CD4-positive, alpha-beta T cell treated with Interferon gamma for 1 hour (primary cell): ENCODE results near the gene SLFN11.
"Not testable (repeated sequence)": the region's sequence is repeated elsewhere in the genome, so short reads cannot be mapped to it uniquely, and the experiment has no call there.

Source experiments
- DNase-seq: peaks from one replicate; pipeline ENCODE4 v3.0.0-alpha.2; 2020

The SLFN11 gene

DNA sequence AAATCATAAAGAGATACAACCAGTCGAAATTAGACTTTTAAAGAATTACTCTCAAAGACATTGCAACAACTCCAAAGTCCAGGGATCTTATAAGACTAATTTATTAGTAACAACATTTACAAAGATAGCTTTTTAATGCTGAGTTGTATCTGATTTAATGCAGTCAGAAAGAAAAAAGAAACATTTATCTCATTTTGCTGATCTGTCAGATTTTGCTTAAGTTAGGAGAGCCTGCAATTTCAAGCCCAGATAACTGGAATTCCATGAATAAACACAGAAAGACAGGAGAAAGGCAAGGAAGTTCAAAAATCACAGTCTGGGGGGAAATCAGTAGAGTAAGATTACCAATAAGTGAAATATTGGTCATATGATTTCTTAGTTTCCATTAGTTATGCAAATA lies 22.9 kb downstream of the SLFN11 start:
- no peak for DNase-seq

DNA sequence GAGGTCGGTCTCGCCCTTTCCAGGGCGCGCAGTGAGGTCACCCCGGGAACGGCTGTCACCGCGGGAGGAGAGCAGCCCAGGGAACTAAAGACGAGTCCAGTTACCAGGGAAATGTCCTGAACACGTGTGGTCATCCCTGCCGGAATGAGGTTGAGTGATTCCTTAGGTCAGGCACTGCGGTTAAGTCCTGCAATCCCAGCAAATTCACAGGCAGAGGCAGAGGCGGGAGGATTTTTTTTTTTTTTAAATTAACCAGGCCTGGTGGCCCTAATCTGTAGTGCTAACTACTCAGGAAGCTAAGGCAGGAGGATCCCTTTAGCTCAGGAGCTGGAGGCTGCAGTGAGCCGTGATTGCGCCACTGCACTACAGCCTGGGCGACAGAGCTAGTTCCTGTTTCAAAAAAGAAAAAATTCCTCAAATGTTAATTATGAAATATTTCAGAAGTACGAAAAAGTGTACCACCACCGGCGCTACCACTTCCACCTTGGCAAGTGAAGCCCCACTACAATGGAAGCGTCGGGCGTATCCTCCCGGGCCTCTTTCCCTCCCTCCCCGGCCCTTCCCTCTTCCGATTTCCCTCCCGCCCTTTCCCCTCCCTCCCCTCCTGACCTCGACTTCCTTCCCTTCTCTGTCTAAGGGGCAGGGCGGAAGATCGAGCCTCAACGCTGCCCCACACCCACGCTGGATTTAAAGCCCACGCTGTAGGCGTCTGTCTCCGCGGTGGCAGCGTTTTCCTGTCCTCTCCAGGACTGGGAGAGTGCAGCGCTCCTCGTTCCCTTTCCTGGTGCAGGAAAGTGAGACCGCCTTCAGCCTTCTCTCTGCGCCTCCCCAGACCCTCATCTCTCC lies 27.3 kb downstream of the SLFN11 start:
- DNase-seq = peak; percentile 58

DNA sequence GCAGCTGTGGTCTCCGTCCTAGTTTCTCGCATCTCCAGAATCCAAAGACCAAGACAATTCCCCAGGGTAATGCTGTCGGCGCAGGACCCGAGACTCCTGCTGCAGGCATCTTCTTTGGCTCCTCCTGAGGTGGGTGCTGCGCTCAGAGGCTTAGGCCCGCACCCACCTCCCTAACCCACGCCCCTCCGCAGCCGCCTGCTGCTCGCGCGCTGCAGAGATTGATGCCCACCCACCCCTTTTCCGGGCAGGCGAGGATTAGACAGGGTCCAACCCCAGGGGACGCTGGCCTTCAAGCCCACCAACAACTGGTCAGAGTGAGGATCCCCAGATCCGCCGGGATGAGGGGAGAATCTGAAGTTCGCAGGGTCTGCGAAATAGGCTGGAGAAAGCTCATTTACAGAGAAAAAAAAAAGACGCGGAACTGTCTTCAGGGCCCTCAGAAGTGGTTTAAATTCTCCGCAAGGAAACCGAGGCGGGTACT lies 27.9 kb downstream of the SLFN11 start:
- DNase-seq = no peak

DNA sequence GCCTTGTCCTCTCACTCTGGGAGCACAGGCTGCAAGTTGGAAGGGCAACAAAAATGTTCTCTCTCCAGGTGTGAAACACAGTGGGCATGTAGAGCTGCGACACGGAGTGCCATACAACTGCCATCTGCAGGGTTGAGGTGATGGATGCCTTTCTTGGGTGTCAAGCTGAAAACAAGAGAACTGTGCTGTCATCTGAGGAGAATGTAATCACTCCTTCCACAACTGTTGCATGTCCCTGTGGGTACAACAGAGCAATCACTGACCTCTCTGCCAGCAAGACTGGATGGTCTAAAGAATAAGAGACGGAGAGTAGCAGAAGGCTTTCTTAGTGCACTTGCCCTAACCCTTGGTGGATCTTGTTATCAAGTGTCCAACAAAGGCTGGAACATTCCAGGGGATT lies 29.2 kb downstream of the SLFN11 start:
- DNase-seq = no peak

DNA sequence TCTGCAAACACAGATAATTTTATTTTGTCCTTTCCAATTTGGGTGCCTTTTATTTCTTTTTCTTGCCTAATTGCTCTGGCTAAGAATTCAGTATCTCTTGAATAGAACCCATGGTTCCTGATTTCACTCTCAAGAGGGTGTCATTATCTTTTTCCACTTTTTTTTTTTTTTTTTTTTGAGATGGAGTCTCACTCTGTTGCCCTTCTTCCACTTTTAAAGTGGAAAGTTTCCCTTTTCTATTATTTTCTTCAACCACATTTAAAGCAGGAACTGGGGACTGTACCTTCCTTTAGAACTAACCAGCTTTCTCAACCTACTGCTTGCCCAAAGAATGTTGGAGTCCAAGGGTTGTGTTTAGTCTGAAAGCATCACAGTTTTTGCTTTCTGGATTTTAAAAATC lies 31.1 kb downstream of the SLFN11 start:
- DNase-seq = no peak

DNA sequence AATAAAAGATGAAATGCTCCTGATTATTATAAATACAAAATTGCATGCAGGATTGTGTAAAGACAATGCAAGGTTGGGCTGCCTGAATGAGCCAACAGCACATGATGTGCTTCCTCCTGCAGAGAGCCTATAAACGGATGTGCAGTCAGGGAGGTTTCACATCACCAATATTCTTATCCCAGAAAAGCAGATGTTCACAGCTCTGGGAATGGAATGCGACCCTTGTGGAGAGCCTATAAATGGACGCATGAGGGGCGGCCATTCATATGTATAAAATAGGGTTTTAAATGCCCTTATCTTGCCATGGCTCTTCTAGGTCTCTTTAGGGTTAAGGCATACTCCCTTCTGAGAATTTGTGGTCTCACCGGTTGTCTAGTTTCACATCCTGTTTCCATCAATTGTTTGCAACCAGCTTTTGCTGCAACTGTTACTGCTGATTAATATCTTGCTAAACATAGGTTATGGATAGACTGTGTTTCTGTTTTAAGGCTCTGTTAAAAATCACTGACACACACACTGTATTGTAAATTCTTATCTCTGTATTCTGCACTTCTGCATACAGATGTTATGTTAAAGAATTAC lies 31.9 kb downstream of the SLFN11 start:
- DNase-seq = peak; percentile 6

DNA sequence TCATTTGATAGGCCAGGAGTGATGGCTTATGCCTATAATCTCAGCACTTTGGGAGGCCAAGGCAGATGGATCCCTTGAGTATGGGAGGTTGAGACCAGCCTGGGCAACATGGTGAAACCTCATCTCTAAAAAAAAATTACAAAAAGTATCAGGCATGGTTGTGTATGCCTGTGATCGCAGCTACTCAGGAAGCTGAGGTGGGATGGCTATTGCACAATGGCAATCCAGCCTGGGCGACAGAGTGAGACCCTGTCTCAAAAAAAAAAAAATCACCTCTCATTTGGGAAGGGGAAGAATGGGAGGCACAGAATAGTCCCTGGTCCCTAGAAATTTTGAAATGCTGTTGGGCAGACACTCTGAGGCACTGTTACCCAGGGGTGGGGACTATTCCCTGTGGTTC lies 35.2 kb downstream of the SLFN11 start:
- DNase-seq = no peak

DNA sequence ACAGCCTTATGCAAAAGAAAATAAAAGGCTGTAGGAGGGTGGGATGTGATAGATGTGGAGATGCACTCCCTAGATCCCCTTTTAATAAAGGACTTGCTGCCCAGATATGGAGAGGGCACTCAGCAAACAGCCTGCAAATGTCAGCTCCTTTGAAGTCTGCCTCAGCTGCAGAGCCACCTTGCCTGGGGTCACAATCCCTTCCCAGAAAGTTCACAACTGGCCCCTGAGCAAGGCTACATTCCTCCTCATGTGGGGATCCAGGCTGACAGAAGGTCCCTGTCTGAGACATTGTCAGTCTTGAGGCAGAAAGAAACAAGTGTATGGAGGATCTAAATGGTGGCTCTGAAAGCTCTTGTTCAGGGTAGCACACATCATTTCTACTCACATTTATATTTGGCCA lies 36.1 kb downstream of the SLFN11 start:
- DNase-seq = no peak

DNA sequence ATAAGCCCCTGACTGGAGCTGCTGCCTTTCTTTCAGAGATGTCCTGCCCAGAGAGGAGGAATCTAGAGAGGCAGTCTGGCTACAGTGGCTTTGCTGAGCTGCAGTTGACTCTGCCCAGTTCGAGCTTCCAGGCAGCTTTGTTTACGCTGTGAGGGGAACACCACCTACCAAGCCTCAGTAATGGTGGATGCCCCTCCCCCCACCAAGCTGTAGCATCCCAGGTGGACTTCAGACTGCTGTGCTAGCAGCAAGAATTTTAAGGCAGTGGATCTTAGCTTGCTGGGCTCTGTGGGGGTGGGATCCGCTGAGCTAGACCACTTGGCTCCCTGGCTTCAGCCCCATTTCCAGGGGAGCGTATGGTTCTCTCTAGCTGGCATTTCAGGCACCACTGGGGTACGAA lies 39.8 kb downstream of the SLFN11 start:
- DNase-seq = not testable (repeated sequence)

DNA sequence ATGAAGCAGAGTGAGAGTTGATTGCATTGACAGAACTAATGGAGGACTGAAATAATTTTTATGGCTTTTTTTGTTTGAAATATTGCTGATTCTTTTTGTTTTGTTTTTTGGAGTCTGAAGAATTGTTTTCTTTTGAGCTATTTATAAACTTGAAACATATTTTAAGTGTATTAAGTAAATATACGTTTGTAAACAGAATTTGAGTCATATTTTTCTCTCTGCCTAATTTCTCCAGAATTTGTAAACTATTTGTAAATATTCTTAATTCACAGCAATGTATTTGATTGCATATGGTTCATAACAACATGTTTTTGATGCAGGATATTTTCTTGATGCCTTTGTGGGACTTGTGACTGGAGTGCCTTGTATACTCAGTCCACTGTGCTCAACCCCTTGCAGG lies 50.7 kb downstream of the SLFN11 start:
- DNase-seq = no peak

DNA sequence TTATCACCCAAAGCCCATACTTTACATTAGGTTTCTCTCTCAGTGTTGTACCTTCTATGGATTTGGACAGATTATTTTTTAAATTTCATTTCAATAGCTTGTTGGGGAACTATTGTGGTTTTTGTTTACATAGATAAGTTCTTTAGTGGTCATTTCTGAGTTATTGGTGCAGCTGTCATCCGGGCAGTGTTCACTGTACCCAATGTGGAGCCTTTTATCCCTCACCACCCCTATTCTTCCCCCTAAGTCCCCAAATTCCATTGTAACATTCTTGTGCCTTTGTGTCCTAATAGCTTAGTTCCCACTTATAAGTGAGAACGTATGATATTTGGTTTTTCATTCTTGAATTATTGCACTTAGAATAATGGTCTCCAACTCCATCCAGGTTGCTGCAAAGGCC lies 57.5 kb downstream of the SLFN11 start:
- no peak for DNase-seq

DNA sequence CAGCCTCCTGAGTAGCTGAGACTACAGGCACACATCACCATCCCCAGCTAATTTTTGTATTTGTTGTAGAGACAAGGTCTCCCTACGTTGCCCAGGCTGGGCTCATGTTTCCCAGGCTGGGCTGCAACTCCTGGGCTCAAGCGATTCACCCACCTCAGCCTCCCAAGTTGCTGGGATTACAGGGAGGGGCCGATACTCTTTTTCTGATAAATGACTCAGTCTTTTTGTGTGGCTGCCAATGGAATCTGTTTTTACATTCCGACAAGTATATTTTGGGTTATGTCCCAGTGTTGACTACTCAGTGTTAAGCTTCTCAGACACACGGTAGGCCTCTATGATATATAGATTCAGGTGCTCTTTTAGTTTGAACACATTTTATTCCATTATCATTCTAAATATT lies 58.1 kb downstream of the SLFN11 start:
- no peak for DNase-seq

DNA sequence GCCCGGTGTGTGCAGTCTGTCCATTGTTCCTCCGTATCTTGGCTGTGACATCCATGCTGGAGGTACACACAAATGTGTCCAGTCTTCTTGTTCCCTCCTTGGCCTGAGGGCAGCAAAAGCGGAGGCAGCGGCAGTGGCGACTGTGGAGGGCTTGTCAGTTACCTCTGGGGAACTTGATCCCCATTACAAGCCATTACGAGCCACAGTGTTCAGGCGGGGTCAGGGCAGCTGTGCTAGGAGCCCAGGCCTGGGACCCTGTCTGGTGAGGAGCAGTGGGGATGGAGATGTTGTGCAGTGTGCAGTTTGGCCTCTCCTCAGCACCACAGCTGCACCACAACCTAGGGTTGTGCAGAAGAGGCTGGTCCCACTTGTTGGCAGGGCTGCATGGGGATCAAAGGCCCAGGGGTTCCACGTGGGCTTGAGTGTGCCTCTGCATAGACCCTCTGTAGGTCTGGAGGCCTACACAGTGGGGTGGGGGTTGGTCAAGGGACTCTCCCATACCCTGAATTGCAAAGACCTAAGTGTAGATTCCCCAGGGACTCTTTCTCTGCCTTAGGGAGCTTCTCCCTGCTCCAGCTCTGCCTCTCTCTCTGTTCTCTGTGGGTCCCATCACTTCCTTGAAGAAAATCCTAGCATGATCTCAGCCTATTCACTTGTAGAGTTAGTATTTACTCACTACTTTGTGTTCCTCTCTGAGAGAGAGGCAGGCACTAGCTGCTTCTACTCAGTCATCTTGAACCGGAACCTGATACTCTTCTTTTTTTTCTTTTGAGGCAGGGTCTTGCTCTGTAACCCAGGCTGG lies 58.8 kb downstream of the SLFN11 start:
- DNase-seq = no peak

DNA sequence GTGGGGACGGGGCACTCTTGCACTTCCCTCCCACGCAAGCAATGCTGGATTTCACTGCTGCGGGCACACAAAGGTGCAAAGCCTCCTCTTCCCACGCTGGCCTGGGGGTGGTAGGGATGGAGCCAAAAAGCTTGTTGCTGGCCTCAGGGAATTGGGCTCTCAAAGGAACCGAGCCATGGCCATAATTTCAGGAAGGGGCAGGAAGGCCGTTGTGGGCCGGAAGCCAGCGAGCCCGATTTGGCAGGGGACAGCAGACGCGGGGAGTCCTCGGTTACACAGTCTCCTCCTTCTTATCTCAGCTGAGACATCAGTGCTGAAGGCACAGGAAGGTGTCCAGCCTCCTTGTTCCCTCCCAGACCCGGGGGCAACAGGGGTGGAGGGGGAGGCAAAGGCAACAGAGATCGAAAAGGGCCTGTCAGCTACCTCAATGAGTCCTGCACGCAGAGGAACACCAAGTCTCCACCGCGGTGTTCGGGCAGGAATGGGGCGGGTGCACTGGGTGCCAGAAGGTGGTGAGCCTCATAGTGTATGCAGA lies 59.5 kb downstream of the SLFN11 start:
- DNase-seq = no peak

DNA sequence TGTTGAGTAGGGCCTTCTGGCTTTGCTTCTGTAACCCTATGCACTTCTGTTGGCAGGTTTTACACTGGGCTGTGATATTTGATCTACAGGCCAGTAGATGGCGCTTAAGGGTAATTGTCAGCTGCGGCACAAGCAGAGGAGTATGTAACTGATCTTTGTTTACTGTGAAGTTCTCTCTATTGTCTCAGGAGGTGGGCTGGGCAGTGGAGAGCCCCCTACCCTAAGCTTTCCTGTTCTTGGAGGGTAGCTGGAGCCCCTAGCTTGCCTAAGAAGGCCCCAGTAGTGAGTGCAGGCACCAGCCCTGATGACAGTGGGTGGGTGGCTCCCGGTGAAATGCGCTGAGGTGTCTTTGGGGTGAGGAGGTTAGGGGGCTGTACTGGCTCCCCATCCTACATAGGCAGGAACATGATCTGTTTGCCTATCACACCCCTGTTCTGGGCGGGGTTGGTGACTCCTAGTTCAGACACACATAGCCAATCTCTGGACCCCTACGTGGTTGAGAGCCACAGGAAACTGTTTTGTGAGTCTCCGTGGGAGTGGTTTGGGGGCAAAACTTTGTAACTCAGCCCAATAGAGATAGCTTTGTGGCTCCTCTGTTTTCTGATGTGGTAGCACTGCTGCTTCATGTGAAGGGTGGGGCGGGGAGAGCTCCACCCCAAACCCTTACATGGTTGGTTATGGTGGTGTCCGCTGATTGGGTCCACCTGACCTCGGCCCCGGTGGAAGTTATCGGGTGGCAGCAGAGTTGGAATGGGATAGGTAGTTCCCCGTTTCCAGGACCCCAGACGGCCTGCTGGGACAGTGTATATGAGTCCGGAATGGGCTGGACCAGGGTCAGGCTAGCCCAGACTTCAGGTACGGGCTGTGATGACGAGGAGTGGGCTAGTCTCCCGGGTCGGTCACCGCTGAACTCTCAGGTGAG lies 60.4 kb downstream of the SLFN11 start:
- peak; percentile 91 for DNase-seq

DNA sequence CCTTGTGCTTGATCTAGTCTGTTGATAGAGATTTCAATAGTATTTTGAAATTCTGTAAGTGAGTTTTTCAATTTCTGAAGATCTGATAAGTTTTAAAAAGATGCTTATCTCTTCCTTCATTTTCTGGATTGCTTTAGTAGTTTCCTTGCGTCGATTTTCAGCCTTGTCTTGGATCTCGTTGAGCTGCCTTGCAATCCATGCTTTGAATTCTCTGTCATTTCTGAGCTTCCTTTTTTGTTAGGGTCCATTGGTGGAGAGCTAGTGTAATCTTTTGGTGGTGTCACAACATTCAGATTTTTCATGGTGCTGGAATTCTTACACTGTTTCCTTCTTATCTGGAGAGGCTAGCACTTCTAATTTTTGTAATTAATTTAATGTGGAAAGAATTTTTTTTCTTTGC lies 61.1 kb downstream of the SLFN11 start:
- DNase-seq = no peak

DNA sequence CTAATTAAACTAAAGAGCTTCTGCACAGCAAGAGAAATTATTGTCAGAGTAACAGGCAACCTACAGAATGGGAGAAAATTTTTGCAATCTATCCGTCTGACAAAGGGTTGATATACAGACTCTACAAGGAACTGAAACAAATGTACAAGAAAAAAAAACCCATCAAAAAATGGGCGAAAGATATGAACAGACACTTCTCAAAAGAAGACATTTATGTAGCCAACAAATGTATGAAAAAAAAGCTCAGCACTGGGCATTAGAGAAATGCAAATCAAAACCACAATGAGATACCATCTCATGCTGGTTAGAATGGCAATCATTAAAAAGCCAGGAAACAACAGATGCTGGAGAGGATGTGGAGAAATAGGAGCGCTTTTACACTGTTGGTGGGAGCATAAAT lies 64.1 kb downstream of the SLFN11 start:
- DNase-seq = not testable (repeated sequence)
